ENCODE results near the gene CX3CR1. TPM values are rescaled to one million over a fixed set of nuclear protein-coding genes. Genes with fewer than 3 reads are reported as not detected.

Gene CX3CR1
- total RNA-seq, 4 donors from 2014 or later, result 0.35 to 0.57 (median 0.44) TPM; not detected in 1

- no peak for DNase-seq
- no peak overlapping the region for H3K27ac ChIP-seq
Measured at GRCh38 chr3:39287216-39288164, 7.7 kb upstream of the CX3CR1 start.

GRCh38 chr3:39286771-39287170, 6.9 kb upstream of the CX3CR1 start:
- H3K36me3 ChIP-seq, result no peaks in the 10 kb centered on the region
- no peaks in the 10 kb centered on the region for H3K27me3 ChIP-seq
- intact Hi-C loops (cut with DNase I), result loop anchor here (10.0 kb wide), 1 partner anchor 182 kb away; the partner anchor contains the start of genes GORASP1 and TTC21A
- peaks cover 0 to 8% (median 4%) of the 10 kb centered on the region in 3 donors for H3K4me1 ChIP-seq
- TF ChIP-seq POLR2A (IDR thresholded peaks at IDR 0.05), result no peak
- TF ChIP-seq CTCF (IDR thresholded peaks at IDR 0.05), result no peak
- 71 to 78% methylated on average over 3 of the region's 3 CpGs for WGBS, 2 donors
- H3K27ac ChIP-seq, result no peak overlapping the region
- no peak for DNase-seq
- H3K9me3 ChIP-seq, result no peaks in the 10 kb centered on the region
- no peak overlapping the region for H3K4me3 ChIP-seq

More at GRCh38 chr3:39287216-39288164, 7.7 kb upstream of the CX3CR1 start:
- Histone ChIP-seq H3K36me3 (no peaks in the 10 kb centered on the region), H3K9me3 (no peaks in the 10 kb centered on the region), H3K4me3 (no peak overlapping the region), H3K27me3 (no peaks in the 10 kb centered on the region), H3K4me1 (peaks cover 0 to 8% (median 4%) of the 10 kb centered on the region in 3 donors)
- no peak for TF ChIP-seq CTCF (IDR thresholded peaks at IDR 0.05)
- TF ChIP-seq POLR2A (IDR thresholded peaks at IDR 0.05), result no peak
- intact Hi-C loops (cut with DNase I), result loop anchor here (10.0 kb wide), 1 partner anchor 183 kb away; the partner anchor contains the start of genes GORASP1 and TTC21A
- 57 to 70% methylated on average over 8 of the region's 8 CpGs for WGBS, 2 donors

- TF ChIP-seq POLR2A (IDR thresholded peaks at IDR 0.05) (no peak), CTCF (IDR thresholded peaks at IDR 0.05) (no peak)
- no peaks in the 10 kb centered on the region for H3K36me3 ChIP-seq
- H3K9me3 ChIP-seq, result no peaks in the 10 kb centered on the region
- H3K4me3 ChIP-seq, result no peak overlapping the region
- intact Hi-C loops (cut with DNase I), result loop anchor here (10.0 kb wide), 1 partner anchor 181 kb away; the partner anchor contains the start of genes GORASP1 and TTC21A
- no peak overlapping the region for H3K27ac ChIP-seq
- no peaks in the 10 kb centered on the region for H3K27me3 ChIP-seq
- peaks cover 0 to 4% (median 4%) of the 10 kb centered on the region in 3 donors for H3K4me1 ChIP-seq
- no peak for DNase-seq
Measured at GRCh38 chr3:39285332-39285731, 5.5 kb upstream of the CX3CR1 start.

- DNase-seq, result no peak
Measured at GRCh38 chr3:39284457-39284881, 4.6 kb upstream of the CX3CR1 start.

More at GRCh38 chr3:39284457-39284881, 4.6 kb upstream of the CX3CR1 start:
- no peaks in the 10 kb centered on the region for H3K36me3 ChIP-seq
- no peaks in the 10 kb centered on the region for H3K27me3 ChIP-seq
- WGBS, 2 donors, result 62 to 66% methylated on average over 5 of the region's 5 CpGs
- H3K4me3 ChIP-seq, result no peak overlapping the region
- TF ChIP-seq CTCF (IDR thresholded peaks at IDR 0.05) (no peak), POLR2A (IDR thresholded peaks at IDR 0.05) (no peak)
- H3K9me3 ChIP-seq, result no peaks in the 10 kb centered on the region
- H3K27ac ChIP-seq, result no peak overlapping the region
- peaks cover 0 to 4% (median 0%) of the 10 kb centered on the region in 3 donors for H3K4me1 ChIP-seq
- intact Hi-C loops (cut with DNase I), result loop anchor here (10.0 kb wide), 1 partner anchor 180 kb away; the partner anchor contains the start of genes GORASP1 and TTC21A
